Prostate gland (tissue), 2 donors: Measurements from ENCODE around the gene NPR3.

Experiments
- CTCF ChIP-seq, 4 experiments: fragments of 200-600 bp in 2 of 4; fragments of 450-650 bp in 2 of 4; sonication (generic) in 2 of 4; IDR thresholded peaks; 1 replicate in 3 of 4; 2 replicates in 1 of 4; pipeline ENCODE4 v1.5.1; 2016 to 2019; ENCODE audit warnings: antibody characterized with exemption in 4 of 4, mild to moderate bottlenecking in 2 of 4, moderate library complexity in 2 of 4
- POLR2A ChIP-seq: fragments of 450-650 bp; IDR thresholded peaks from one replicate; pipeline ENCODE4 v1.6.1; 2016; ENCODE audit warnings: antibody characterized with exemption, mild to moderate bottlenecking

- no peak for TF ChIP-seq POLR2A
- TF ChIP-seq CTCF (IDR thresholded peaks at IDR 0.05): no peak
Observed at GRCh38 chr5:32690666-32691065, 20.5 kb upstream of the NPR3 start.
